ENCODE data around the gene LRRC45.

LRRC45 gene

DNA sequence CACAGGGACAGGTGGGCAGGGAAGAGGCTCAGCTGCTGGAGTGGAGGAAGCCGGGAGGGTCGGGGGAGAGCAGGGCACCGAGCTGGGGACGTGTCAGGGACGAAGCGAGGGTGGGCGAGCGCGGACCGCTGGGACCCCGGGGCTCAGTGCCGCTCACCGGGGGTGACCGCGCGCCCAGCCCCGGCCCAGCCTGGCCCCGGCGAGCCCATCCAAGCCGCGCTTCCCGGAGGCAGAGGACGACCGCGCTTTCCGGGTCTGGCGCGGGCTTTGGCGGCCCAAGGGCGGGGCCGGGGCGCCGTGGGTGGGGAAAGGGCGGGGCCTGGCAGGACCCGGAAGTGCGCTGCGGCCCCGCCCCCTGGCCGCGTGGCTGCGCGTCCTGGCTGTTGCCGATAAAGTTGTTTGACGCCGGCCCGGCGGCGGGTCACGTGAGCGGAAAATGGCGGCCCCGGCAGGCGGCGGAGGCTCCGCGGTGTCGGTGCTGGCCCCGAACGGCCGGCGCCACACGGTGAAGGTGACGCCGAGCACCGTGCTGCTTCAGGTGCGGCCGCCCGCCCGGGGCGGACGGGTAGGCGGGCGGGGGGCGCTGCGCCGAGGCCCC is 45.8 kb upstream of the LRRC45 start, which contains the start of gene ASPSCR1 (continued):
- TF ChIP-seq, protein P1, sequence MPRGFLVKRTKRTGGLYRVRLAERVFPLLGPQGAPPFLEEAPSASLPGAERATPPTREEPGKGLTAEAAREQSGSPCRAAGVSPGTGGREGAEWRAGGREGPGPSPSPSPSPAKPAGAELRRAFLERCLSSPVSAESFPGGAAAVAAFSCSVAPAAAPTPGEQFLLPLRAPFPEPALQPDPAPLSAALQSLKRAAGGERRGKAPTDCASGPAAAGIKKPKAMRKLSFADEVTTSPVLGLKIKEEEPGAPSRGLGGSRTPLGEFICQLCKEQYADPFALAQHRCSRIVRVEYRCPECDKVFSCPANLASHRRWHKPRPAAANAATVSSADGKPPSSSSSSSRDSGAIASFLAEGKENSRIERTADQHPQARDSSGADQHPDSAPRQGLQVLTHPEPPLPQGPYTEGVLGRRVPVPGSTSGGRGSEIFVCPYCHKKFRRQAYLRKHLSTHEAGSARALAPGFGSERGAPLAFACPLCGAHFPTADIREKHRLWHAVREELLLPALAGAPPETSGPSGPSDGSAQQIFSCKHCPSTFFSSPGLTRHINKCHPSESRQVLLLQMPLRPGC (tag by site-specific recombination; IDR thresholded peaks at IDR 0.05): no peak
- no peak for TF ChIP-seq ZNF19 (tag by site-specific recombination; IDR thresholded peaks at IDR 0.05; ENCODE audit: low read depth)
- TF ChIP-seq ZNF175 (tag by site-specific recombination; IDR thresholded peaks at IDR 0.05): no peak
- TF ChIP-seq ZNF585B (tag by site-specific recombination; IDR thresholded peaks at IDR 0.05): no peak
- no peak for TF ChIP-seq ZNF664 (tag by site-specific recombination; IDR thresholded peaks at IDR 0.05)
- no peak for TF ChIP-seq ZNF560 (tag by site-specific recombination; IDR thresholded peaks at IDR 0.05; ENCODE audit: borderline replicate concordance)
- TF ChIP-seq, protein P2, sequence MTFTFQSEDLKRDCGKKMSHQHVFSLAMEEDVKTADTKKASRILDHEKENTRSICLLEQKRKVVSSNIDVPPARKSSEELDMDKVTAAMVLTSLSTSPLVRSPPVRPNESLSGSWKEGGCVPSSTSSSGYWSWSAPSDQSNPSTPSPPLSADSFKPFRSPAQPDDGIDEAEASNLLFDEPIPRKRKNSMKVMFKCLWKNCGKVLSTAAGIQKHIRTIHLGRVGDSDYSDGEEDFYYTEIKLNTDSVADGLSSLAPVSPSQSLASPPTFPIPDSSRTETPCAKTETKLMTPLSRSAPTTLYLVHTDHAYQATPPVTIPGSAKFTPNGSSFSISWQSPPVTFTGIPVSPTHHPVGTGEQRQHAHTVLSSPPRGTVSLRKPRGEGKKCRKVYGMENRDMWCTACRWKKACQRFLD (tag by site-specific recombination; IDR thresholded peaks at IDR 0.05): peak; percentile 96
- no peak for TF ChIP-seq ZNF544 (tag by site-specific recombination; IDR thresholded peaks at IDR 0.05)
- no peak for TF ChIP-seq ZNF530 (tag by site-specific recombination; IDR thresholded peaks at IDR 0.05; ENCODE audit: low read depth)
- TF ChIP-seq ZBTB7A (tag by site-specific recombination; IDR thresholded peaks at IDR 0.05; ENCODE audit: low read depth): peak; percentile 46; the same call in 1 of the 2 replicates
- no peak for TF ChIP-seq ZNF433 (tag by site-specific recombination; IDR thresholded peaks at IDR 0.05; ENCODE audit: low read depth)
- no peak for TF ChIP-seq ZNF394 (tag by site-specific recombination; IDR thresholded peaks at IDR 0.05; ENCODE audit: borderline replicate concordance)
- no peak for TF ChIP-seq KLF7 (tag by site-specific recombination; IDR thresholded peaks at IDR 0.05; ENCODE audit: borderline replicate concordance)
- TF ChIP-seq ZNF830 (tag by site-specific recombination; IDR thresholded peaks at IDR 0.05; ENCODE audit: low read depth): no peak
- TF ChIP-seq, protein P3, sequence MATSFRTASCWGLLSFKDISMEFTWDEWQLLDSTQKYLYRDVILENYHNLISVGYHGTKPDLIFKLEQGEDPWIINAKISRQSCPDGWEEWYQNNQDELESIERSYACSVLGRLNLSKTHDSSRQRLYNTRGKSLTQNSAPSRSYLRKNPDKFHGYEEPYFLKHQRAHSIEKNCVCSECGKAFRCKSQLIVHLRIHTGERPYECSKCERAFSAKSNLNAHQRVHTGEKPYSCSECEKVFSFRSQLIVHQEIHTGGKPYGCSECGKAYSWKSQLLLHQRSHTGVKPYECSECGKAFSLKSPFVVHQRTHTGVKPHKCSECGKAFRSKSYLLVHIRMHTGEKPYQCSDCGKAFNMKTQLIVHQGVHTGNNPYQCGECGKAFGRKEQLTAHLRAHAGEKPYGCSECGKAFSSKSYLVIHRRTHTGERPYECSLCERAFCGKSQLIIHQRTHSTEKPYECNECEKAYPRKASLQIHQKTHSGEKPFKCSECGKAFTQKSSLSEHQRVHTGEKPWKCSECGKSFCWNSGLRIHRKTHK (tag by site-specific recombination; IDR thresholded peaks at IDR 0.05): no peak
- TF ChIP-seq ZNF292 (tag by site-specific recombination; IDR thresholded peaks at IDR 0.05; ENCODE audit: borderline replicate concordance, low read depth): no peak
- TF ChIP-seq ZNF10 (tag by site-specific recombination; IDR thresholded peaks at IDR 0.05): no peak
- peak; percentile 91 for TF ChIP-seq SP3 (tag by site-specific recombination; IDR thresholded peaks at IDR 0.05)
- no peak for TF ChIP-seq ZNF837 (tag by site-specific recombination; IDR thresholded peaks at IDR 0.05)
- no peak for TF ChIP-seq TCF7L2 (IDR thresholded peaks at IDR 0.05; ENCODE audit: borderline replicate concordance, low read depth, low read length)
- TF ChIP-seq ZNF416 (tag by site-specific recombination; IDR thresholded peaks at IDR 0.05): no peak
- TF ChIP-seq ZNF302 (tag by site-specific recombination; IDR thresholded peaks at IDR 0.05; ENCODE audit: low read depth): no peak
- TF ChIP-seq, protein P4, sequence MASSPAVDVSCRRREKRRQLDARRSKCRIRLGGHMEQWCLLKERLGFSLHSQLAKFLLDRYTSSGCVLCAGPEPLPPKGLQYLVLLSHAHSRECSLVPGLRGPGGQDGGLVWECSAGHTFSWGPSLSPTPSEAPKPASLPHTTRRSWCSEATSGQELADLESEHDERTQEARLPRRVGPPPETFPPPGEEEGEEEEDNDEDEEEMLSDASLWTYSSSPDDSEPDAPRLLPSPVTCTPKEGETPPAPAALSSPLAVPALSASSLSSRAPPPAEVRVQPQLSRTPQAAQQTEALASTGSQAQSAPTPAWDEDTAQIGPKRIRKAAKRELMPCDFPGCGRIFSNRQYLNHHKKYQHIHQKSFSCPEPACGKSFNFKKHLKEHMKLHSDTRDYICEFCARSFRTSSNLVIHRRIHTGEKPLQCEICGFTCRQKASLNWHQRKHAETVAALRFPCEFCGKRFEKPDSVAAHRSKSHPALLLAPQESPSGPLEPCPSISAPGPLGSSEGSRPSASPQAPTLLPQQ (tag by site-specific recombination; IDR thresholded peaks at IDR 0.05): peak; percentile 59; the same call in 1 of the 2 replicates
- no peak for TF ChIP-seq ZNF558 (tag by site-specific recombination; IDR thresholded peaks at IDR 0.05)
- TF ChIP-seq ZNF24 (tag by site-specific recombination; IDR thresholded peaks at IDR 0.05): no peak
- peak; percentile 81; the same call in 1 of the 2 replicates for TF ChIP-seq ZEB2 (tag by site-specific recombination; IDR thresholded peaks at IDR 0.05)
- no peak for TF ChIP-seq ZNF791 (tag by site-specific recombination; IDR thresholded peaks at IDR 0.05)
- TF ChIP-seq, protein P5, sequence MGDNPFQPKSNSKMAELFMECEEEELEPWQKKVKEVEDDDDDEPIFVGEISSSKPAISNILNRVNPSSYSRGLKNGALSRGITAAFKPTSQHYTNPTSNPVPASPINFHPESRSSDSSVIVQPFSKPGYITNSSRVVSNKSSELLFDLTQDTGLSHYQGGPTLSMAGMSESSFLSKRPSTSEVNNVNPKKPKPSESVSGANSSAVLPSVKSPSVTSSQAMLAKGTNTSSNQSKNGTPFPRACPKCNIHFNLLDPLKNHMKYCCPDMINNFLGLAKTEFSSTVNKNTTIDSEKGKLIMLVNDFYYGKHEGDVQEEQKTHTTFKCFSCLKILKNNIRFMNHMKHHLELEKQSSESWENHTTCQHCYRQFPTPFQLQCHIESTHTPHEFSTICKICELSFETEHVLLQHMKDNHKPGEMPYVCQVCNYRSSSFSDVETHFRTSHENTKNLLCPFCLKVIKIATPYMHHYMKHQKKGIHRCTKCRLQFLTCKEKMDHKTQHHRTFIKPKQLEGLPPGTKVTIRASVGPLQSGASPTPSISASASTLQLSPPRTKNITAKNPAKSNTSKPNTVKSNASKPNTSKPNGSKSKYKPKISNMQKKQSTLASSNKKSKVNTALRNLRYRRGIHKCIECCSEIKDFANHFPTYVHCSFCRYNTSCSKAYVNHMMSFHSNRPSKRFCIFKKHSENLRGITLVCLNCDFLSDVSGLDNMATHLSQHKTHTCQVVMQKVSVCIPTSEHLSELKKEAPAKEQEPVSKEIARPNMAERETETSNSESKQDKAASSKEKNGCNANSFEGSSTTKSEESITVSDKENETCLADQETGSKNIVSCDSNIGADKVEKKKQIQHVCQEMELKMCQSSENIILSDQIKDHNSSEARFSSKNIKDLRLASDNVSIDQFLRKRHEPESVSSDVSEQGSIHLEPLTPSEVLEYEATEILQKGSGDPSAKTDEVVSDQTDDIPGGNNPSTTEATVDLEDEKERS (tag by site-specific recombination; IDR thresholded peaks at IDR 0.05): no peak
- TF ChIP-seq ZNF311 (tag by site-specific recombination; IDR thresholded peaks at IDR 0.05; ENCODE audit: borderline replicate concordance): no peak
- TF ChIP-seq ZNF624 (tag by site-specific recombination; IDR thresholded peaks at IDR 0.05): no peak
- TF ChIP-seq ZNF792 (tag by site-specific recombination; IDR thresholded peaks at IDR 0.05): no peak
- no peak for TF ChIP-seq ZNF2 (tag by site-specific recombination; IDR thresholded peaks at IDR 0.05)
- TF ChIP-seq WT1 (tag by site-specific recombination; IDR thresholded peaks at IDR 0.05): no peak
- TF ChIP-seq KLF8 (tag by site-specific recombination; IDR thresholded peaks at IDR 0.05): peak; percentile 94

Measured in HEK293 (cell line).